ENCODE data around the gene SPANXN2. TPM values are rescaled to one million over a fixed set of nuclear protein-coding genes. Genes with fewer than 3 reads are reported as not detected.
"Not testable (repeated sequence)": the region's sequence is repeated elsewhere in the genome, so short reads cannot be mapped to it uniquely, and the experiment has no call there.

SPANXN2 gene, protein sequence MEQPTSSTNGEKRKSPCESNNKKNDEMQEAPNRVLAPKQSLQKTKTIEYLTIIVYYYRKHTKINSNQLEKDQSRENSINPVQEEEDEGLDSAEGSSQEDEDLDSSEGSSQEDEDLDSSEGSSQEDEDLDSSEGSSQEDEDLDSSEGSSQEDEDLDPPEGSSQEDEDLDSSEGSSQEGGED
- total RNA-seq (2021; fragmentation: NEBNext Ultra II Directional; extraction: Animal tissue kit (Norgen Biotek cat#: 25700)): not detected
- long read RNA-seq: 0 reads

DNA sequence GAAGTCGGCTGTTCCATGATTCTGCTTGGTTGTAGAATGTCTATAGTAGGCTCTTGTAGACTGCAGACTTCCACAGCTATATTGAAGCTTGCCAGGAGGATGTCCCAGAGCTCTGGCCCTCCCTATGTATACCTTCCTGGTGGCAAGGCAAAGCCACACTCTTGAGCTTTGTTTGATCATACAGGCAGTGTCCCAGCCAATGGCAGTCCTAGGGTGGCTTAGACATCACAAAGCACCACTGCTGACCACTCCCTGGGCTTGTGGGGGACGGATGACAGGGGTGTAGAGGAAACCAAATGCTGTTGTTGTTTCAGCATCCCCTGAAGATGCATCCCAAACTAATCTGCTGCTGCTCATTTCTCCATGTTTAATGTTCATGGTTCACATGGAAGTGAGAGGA lies at the start of gene SPANXN2:
Gene SPANXN2, minus strand, starts transcription at position 101 of the 400 bp plus-strand sequence. Its CDS starts 84 bp downstream, at position 17.
- H3K27ac Mint-ChIP-seq; H3K4me1 Mint-ChIP-seq (ENCODE audit: low read depth); H3K27me3 Mint-ChIP-seq (ENCODE audit: insufficient read depth); H3K4me3 Mint-ChIP-seq; DNase-seq; H3K36me3 Mint-ChIP-seq (ENCODE audit: low read depth): not testable (repeated sequence)
- peaks cover 17% of the 10 kb centered on the region for H3K9me3 Mint-ChIP-seq

DNA sequence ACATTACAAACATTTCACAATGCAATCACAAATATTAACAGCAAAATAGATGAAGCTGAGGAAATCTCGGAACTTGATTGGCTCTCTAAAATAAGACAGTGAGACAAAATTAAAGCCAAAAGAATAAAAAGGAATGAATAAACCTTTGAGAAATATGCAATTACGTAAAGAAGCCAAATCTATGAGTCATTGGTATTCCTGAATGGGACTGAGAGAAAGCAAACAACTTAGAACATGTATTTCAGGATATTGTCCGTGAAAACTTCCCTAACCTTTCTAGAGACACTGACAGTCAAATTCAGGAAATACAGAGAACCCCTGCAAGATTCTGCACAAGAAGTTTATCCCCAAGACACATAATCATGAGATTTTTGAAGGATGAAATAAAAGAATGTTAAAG lies 48.4 kb upstream of the SPANXN2 start:
- Mint-ChIP-seq H3K36me3 (ENCODE audit: low read depth) (no peaks in the 10 kb centered on the region), H3K27ac (no peak overlapping the region), H3K27me3 (ENCODE audit: insufficient read depth) (no peaks in the 10 kb centered on the region; the same call in 1 of the 2 replicates), H3K4me1 (ENCODE audit: low read depth) (no peaks in the 10 kb centered on the region), H3K9me3 (no peaks in the 10 kb centered on the region), H3K4me3 (no peak overlapping the region)
- no peak for DNase-seq
- TF ChIP-seq, protein P1, sequence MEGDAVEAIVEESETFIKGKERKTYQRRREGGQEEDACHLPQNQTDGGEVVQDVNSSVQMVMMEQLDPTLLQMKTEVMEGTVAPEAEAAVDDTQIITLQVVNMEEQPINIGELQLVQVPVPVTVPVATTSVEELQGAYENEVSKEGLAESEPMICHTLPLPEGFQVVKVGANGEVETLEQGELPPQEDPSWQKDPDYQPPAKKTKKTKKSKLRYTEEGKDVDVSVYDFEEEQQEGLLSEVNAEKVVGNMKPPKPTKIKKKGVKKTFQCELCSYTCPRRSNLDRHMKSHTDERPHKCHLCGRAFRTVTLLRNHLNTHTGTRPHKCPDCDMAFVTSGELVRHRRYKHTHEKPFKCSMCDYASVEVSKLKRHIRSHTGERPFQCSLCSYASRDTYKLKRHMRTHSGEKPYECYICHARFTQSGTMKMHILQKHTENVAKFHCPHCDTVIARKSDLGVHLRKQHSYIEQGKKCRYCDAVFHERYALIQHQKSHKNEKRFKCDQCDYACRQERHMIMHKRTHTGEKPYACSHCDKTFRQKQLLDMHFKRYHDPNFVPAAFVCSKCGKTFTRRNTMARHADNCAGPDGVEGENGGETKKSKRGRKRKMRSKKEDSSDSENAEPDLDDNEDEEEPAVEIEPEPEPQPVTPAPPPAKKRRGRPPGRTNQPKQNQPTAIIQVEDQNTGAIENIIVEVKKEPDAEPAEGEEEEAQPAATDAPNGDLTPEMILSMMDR (IDR thresholded peaks at IDR 0.05): no peak

DNA sequence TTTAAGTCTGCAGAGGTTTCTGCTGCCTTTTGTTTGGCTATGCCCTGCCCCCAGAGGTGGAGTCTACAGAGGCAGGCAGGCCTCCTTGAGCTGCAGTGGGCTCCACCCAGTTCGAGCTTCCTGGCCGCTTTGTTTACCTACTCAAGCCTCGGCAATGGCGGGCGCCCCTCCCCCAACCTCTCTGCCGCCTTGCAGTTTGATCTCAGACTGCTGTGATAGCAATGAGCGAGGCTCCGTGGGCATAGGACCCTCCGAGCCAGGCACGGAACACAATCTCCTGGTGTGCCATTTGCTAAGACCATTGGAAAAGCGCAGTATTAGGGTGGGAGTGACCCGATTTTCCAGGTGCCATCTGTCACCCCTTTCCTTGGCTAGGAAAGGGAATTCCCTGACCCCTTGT lies 47.2 kb upstream of the SPANXN2 start:
- not testable (repeated sequence) for H3K27me3 Mint-ChIP-seq (ENCODE audit: insufficient read depth); H3K4me3 Mint-ChIP-seq; H3K4me1 Mint-ChIP-seq (ENCODE audit: low read depth); H3K27ac Mint-ChIP-seq; H3K9me3 Mint-ChIP-seq; DNase-seq; H3K36me3 Mint-ChIP-seq (ENCODE audit: low read depth)

DNA sequence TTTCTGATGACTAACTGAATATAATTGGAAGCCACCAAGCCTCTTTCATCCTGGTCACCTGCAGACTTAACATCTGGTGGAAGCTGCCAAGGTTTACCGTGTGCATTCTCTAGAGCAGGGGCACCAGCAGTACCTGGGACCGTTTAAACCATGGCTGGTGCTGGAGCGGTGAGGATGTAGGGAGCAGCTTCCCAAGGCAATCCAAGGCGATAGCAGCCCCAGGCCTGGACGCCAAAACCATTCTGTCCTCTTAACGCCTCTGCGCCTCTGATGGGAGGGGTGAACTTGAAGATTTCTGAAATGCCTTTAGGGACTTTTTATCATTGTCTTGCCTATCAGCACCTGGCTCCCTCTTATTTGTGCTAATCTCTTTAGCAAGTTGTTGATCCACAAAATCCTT lies 37.3 kb upstream of the SPANXN2 start:
- no peak overlapping the region for H3K27ac Mint-ChIP-seq
- no peaks in the 10 kb centered on the region; the same call in 1 of the 2 replicates for H3K9me3 Mint-ChIP-seq
- TF ChIP-seq, protein P1 (IDR thresholded peaks at IDR 0.05): no peak
- no peaks in the 10 kb centered on the region for H3K4me1 Mint-ChIP-seq (ENCODE audit: low read depth)
- H3K27me3 Mint-ChIP-seq (ENCODE audit: insufficient read depth): no peaks in the 10 kb centered on the region
- DNase-seq: no peak
- no peak overlapping the region for H3K4me3 Mint-ChIP-seq
- no peaks in the 10 kb centered on the region for H3K36me3 Mint-ChIP-seq (ENCODE audit: low read depth)

DNA sequence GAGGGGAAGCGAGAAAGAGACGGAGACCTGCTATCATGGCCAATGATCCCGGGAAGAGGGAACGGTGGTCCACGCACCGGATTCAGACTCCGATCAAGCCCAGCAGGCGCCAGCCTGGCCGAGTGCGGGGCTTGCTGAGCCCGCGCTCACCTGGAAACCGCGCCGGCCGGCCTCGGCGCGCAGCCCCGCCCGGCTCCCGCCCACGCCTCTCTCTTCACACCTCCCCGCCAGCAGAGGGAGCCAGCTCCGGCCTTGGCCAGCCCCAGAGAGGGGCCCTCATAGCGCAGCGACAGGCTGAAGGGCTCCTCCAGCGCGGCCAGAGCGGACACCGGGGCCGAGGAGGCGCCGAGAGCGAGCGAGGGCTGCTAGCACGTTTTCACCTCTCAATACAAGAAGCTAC lies 36.8 kb upstream of the SPANXN2 start:
- Mint-ChIP-seq H3K27ac (no peak overlapping the region), H3K9me3 (no peaks in the 10 kb centered on the region; the same call in 1 of the 2 replicates), H3K4me1 (ENCODE audit: low read depth) (no peaks in the 10 kb centered on the region), H3K36me3 (ENCODE audit: low read depth) (no peaks in the 10 kb centered on the region), H3K27me3 (ENCODE audit: insufficient read depth) (no peaks in the 10 kb centered on the region), H3K4me3 (no peak overlapping the region)
- TF ChIP-seq, protein P1 (IDR thresholded peaks at IDR 0.05): no peak
- DNase-seq: no peak

DNA sequence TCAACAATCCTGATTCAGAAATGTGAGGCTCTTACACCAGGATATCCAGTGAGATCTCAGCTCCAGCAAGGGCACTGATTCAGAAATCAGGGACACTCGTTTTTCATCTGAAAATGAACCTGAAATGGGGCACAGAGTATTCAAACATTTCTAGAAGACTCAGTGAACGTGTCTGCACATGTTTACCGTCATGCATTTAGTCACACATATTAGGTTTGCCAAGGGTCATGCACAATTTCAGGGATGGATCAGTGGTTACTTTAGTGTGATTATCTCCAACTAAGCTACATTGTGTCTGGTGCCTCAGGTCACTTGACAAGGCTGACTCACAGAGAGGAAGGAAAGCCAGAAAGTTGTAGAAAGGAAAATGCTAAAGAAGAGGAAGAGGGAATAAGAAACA lies 33.6 kb upstream of the SPANXN2 start:
- Mint-ChIP-seq H3K36me3 (ENCODE audit: low read depth) (no peaks in the 10 kb centered on the region), H3K27me3 (ENCODE audit: insufficient read depth) (no peaks in the 10 kb centered on the region), H3K4me1 (ENCODE audit: low read depth) (no peaks in the 10 kb centered on the region), H3K9me3 (peaks cover 4% of the 10 kb centered on the region), H3K27ac (no peak overlapping the region), H3K4me3 (no peak overlapping the region)
- DNase-seq: no peak
- TF ChIP-seq, protein P1 (IDR thresholded peaks at IDR 0.05): no peak

All from HFFc6 (cell line).